Motor neuron (in vitro differentiated cells): Measurements from ENCODE around the gene P4HA1. TPM values are rescaled to one million over a fixed set of nuclear protein-coding genes. Genes with fewer than 3 reads are reported as not detected.
"Not testable (repeated sequence)": the region's sequence is repeated elsewhere in the genome, so short reads cannot be mapped to it uniquely, and the experiment has no call there.

Experiments
- ATAC-seq, 8 experiments: fragments of 200-7000 bp; cut with Tn5 transposase; replicated peaks in 6 of 8; 2 replicates each; pipeline ENCODE4 v1.8.0; 2021; ENCODE audit warnings: mild to moderate bottlenecking in 8 of 8, moderate library complexity in 8 of 8
- H3K27ac ChIP-seq, 2 donors: fragments of 250-450 bp; sonication (Bioruptor Pico); 2 replicates each; pipeline ENCODE4 v1.9.0; 2021; ENCODE audit warnings: antibody characterized with exemption in 2 of 2, mild to moderate bottlenecking in 2 of 2, moderate library complexity in 1 of 2
- H3K4me1 ChIP-seq, 2 donors: fragments of 250-450 bp; sonication (Bioruptor Pico); replicated peaks in 1 of 2; 2 replicates each; pipeline ENCODE4 v1.6.1; 2021; ENCODE audit warnings: antibody characterized with exemption in 2 of 2, mild to moderate bottlenecking in 2 of 2, moderate library complexity in 1 of 2
- H3K4me3 ChIP-seq, 5 donors: fragments of 250-450 bp; sonication (Bioruptor Pico); 2 replicates each; pipeline ENCODE4 v1.9.0; 2021; ENCODE audit warnings: antibody characterized with exemption in 5 of 5, mild to moderate bottlenecking in 5 of 5, moderate library complexity in 4 of 5
- WGBS, 10 experiments: fragments of 450-650 bp; shearing (Covaris generic); methylation state at CpG; one replicate each; pipeline ENCODE4 v1.0.0; 2022; 5-methylcytosine and 5-hydroxymethylcytosine counted together
- in situ Hi-C, 9 experiments: fragments of 400-800 bp; cut with MboI; loops; one replicate each; pipeline ENCODE4 v1.15.0; 2021; ENCODE audit warnings: low sequenced_read_pairs in 9 of 9, low pct_unique_long_range_greater_than_20kb in 2 of 9; ENCODE audit not compliant: unreplicated experiment in 9 of 9
- total RNA-seq, 8 experiments: library from RNA; unstranded; fragments of 300-600 nt; gene quantifications; 2 replicates each; pipeline versions ENCODE4 v1.2.3 to v1.2.4, GENCODE V29; 2022

The P4HA1 gene
- total RNA-seq, 8 experiments from 2014 or later: 12.8 to 163 (median 82.2) TPM

GRCh38 chr10:73113551-73113950 lies 16.9 kb upstream of the P4HA1 start:
- 0 to 100% (median 80%) methylated on average over 1 of the region's 1 CpG; no CpG with 5 or more reads in 3 of the 10 experiments for WGBS, 10 experiments
- Histone ChIP-seq H3K27ac (no peak overlapping the region), H3K4me1 (no peaks in the 10 kb centered on the region), H3K4me3 (no peak overlapping the region)
- in situ Hi-C loops: no loop called here
- no peak for ATAC-seq

DNA sequence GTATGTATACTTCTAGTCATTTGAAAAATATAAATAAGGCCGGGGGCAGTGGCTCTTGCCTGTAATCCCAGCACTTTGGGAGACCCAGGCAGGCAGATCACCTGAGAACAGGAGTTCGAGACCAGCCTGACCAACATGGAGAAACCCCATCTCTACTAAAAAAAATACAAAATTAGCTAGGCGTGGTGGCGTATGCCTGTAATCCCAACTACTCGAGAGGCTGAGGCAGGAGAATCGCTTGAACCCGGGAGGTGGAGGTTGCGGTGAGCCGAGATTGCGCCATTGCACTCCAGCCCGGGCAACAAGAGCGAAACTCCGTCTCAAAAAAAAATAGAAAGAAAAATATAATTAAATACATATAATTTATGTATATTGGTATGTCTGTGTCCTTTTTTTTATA lies 15.4 kb upstream of the P4HA1 start:
- H3K4me1 ChIP-seq, in situ Hi-C loops, H3K4me3 ChIP-seq, ATAC-seq, H3K27ac ChIP-seq: not testable (repeated sequence)
- WGBS, 10 experiments: 89 to 100% (median 99%) methylated on average over 1 to 12 of the region's 13 CpGs; no CpG with 5 or more reads in 1 of the 10 experiments

DNA sequence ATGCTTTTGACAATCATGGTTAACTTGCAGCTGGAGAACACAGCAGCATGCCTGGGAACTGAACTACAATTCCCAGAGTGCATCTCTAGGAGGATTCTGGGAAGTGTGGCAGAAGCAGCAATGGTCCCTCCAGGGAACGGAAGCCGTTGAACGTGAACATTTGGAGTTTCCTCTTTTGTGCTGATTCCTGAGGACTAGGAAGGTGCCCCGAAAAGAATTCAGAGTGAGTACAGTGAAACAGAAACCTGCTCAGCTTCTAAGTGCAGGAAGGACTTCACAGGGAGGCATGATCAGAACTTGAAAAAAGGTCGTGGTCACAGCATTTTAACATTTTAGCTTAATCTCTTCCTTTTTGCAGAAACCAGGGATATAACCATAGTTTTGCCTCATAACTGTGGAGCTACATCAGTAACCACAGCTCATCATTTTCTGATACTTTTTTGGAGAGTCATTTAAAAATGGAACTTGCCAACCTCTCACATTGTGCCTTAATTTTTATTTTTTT lies 13.7 kb upstream of the P4HA1 start, which contains the start of gene NUDT13:
Gene NUDT13, plus strand, starts transcription at position 111 of the 505 bp plus-strand sequence. CDS start 3,911 bp downstream, outside the sequence.
- in situ Hi-C loops: no loop called here
- Histone ChIP-seq H3K27ac (no peak within 1 kb of the TSS), H3K4me3 (peak within 1 kb of the TSS in 1 of 5 donors; percentile 32)

DNA sequence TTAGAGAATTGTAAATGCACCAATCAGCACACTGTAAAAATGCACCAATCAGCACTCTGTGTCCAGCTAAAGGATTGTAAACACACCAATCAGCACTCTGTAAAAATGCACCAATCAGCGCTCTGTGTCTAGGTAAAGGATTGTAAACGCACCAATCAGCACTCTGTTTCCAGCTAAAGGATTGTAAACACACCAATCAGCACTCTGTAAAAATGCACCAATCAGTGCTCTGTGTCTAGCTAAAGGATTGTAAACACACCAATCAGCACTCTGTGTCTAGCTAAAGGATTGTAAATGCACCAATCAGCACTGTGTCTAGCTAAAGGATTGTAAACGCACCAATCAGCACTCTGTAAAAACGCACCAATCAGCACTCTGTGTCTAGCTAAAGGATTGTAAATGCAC lies 12.6 kb upstream of the P4HA1 start:
- in situ Hi-C loops, ATAC-seq: not testable (repeated sequence)

More for the DNA sequence above, 13.7 kb upstream of the P4HA1 start, which contains the start of gene NUDT13:
- 0 to 80% (median 25%) methylated on average over 1 to 5 of the region's 5 CpGs for WGBS, 10 experiments
- peak in 5 of 8 experiments; percentile 79 to 95 (median 95) for ATAC-seq
- H3K4me1 ChIP-seq: no peaks in the 10 kb centered on the region

DNA sequence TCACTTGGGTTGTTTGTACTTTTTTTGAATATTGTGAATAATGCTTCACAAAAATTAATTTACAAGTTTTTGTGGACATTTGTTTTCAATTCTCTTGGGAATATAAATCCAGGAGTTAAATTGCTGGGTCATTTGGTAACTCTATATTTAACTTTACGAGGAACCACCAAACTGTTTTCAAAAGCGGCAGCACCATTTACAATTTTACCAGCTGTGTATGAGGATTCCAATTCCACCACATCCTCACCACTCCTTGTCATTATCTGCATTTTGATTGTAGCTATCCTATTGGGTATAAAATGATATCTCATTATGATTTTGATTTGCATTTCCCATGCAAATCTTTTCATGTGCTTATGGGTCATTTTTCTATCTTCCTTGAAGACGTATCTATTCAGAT lies 9.6 kb upstream of the P4HA1 start:
- in situ Hi-C loops: no loop called here
- Histone ChIP-seq H3K4me1 (no peaks in the 10 kb centered on the region), H3K4me3 (no peak overlapping the region), H3K27ac (no peak overlapping the region)
- ATAC-seq: peak in 1 of 8 experiments; percentile 7
- WGBS, 10 experiments: 3 to 100% (median 91%) methylated on average over 1 to 3 of the region's 3 CpGs

More for the DNA sequence above, 12.6 kb upstream of the P4HA1 start:
- H3K4me3 ChIP-seq, H3K4me1 ChIP-seq, H3K27ac ChIP-seq: not testable (repeated sequence)
- WGBS, 10 experiments: 92 to 100% (median 100%) methylated on average over 1 to 4 of the region's 4 CpGs; no CpG with 5 or more reads in 4 of the 10 experiments

DNA sequence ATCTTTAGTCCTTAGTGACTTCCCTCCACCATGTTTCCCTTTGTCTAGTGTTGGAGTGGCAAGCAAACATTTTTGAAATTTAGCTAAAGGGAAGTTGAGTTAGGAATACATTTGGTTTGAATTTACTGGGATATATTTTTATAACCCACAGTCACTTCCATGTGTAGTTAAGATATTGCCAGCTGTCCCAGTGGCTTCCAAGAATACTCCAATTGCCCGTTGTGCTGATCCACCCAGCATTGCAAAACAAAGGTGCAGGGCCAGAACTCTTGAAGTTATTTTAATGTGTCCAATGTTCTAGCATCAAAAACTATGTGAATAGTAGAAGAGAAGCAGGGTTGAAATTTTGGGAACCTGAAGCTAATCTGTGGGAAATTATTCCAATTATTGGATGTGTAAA lies 2.5 kb upstream of the P4HA1 start:
- WGBS, 10 experiments: 0 to 100% (median 69%) methylated on average over 1 of the region's 1 CpG; no CpG with 5 or more reads in 2 of the 10 experiments
- H3K4me3 ChIP-seq: no peak overlapping the region
- H3K4me1 ChIP-seq: peaks cover 3 to 10% of the 10 kb centered on the region in 2 donors
- in situ Hi-C loops: no loop called here
- H3K27ac ChIP-seq: no peak overlapping the region
- no peak for ATAC-seq

DNA sequence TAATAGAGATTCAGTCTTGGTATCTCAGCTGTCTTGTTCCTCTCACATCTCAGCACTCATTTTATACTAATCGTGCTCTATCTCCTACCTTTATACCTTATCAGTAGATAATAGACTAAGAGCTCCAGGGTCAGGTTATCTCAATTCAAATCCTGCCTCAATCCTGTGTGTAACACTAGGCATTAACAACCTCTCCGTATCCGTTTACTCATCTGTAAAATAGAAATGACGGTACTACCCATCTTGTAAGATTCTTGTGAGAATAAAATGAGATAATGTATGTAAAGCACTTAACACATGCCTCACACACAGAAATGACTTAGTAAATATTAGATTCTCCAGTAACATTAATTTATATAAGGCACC lies 622 bp upstream of the P4HA1 start:
- 14 to 75% (median 51%) methylated on average over 1 to 4 of the region's 4 CpGs; no CpG with 5 or more reads in 2 of the 10 experiments for whole genome bisulfite sequencing, 10 experiments
- in situ Hi-C loops: no loop called here
- Histone ChIP-seq H3K4me3 (peak overlapping the region; percentile 2 to 76 (median 59)), H3K27ac (peak overlapping the region; percentile 68 to 72), H3K4me1 (peaks cover 6 to 18% of the 10 kb centered on the region in 2 donors)
- ATAC-seq: peak in 4 of 8 experiments; percentile 0 to 2 (median 1)

GRCh38 chr10:73096041-73096448 lies 621 bp downstream of the P4HA1 start:
- peak; percentile 2 to 48 (median 10) for ATAC-seq
- H3K27ac ChIP-seq: peak overlapping the region; percentile 65 to 71
- H3K4me1 ChIP-seq: peaks cover 6 to 18% of the 10 kb centered on the region in 2 donors
- 0 to 1% (median 0%) methylated on average over 2 to 25 of the region's 29 CpGs; no CpG with 5 or more reads in 4 of the 10 experiments for WGBS, 10 experiments
- peak overlapping the region; percentile 55 to 76 (median 62) for H3K4me3 ChIP-seq
- in situ Hi-C loops: no loop called here

DNA sequence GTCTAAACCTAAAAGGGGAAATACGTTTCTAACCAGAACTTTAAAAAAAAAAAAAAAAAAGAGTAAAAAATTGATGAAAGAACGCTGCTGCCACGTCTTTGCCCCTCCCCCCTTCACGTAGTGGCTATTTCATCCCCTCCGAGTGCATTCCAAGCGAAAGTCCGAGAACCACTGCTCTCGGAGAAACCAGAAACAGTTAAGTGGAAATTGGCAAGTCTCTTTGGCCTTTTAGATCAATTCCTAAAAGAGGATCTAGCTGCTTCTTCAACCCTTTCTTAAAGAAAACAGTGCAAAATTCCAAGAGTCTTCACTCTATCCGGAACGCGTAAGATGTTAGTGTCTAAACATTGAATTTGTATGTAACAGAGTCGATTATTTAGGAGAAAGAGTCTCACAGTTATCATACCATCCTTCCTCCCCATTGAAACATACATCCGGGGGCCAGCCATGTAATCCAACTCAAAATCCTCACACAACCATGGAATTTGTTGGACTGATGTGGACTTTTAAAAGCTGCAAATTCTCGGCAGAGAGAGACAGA lies 1.1 kb downstream of the P4HA1 start:
- Histone ChIP-seq H3K27ac (peak overlapping the region; percentile 65 to 71), H3K4me3 (peak overlapping the region; percentile 55 to 76 (median 62)), H3K4me1 (peaks cover 6 to 18% of the 10 kb centered on the region in 2 donors)
- in situ Hi-C loops: no loop called here
- peak in 2 of 8 experiments; percentile 0 to 1 for ATAC-seq
- 0 to 3% (median 0%) methylated on average over 1 to 14 of the region's 14 CpGs for WGBS, 10 experiments

DNA sequence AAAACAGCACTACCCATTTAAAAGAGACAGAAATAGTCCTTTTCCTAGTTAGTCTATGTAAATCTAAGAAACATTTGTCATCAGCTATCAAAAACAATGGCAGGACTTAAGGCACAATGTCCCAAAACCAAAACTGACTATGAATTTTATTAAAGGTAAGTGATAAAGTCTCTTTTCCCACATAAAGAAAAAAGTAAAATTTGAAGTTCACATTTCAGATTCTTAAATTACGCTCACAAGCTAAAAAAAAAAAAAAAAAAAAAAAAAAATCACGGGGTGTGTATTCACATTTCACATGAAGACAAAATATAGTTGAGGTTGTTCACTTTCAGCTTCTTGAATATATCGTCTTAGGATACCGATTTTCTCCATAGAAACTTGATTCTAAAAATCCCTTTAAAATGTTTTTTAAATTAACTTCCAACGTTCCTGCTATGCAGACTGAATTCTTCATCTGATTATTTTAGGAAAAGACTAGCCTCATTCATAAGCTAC lies 1.6 kb downstream of the P4HA1 start:
- Histone ChIP-seq H3K4me3 (peak overlapping the region; percentile 55 to 76 (median 62)), H3K27ac (peak overlapping the region; percentile 65 to 71), H3K4me1 (peaks cover 6 to 18% of the 10 kb centered on the region in 2 donors)
- ATAC-seq: no peak
- 0 to 7% (median 0%) methylated on average over 1 to 5 of the region's 5 CpGs for WGBS, 10 experiments
- in situ Hi-C loops: no loop called here

- H3K4me3 ChIP-seq: peak overlapping the region; percentile 55 to 76 (median 62)
- ATAC-seq: no peak
- H3K4me1 ChIP-seq: peaks cover 10 to 18% of the 10 kb centered on the region in 2 donors
- in situ Hi-C loops: no loop called here
- no peak overlapping the region for H3K27ac ChIP-seq
- WGBS, 10 experiments: 0 to 67% (median 16%) methylated on average over 1 to 2 of the region's 2 CpGs; no CpG with 5 or more reads in 2 of the 10 experiments
Measured at GRCh38 chr10:73093922-73094850, 2.5 kb downstream of the P4HA1 start.

GRCh38 chr10:73092830-73093229 lies 3.8 kb downstream of the P4HA1 start:
- in situ Hi-C loops: no loop called here
- Histone ChIP-seq H3K4me3 (no peak overlapping the region), H3K4me1 (peaks cover 10 to 16% of the 10 kb centered on the region in 2 donors), H3K27ac (no peak overlapping the region)
- no peak for ATAC-seq
- WGBS, 10 experiments: 89 to 100% (median 100%) methylated on average over 1 to 3 of the region's 3 CpGs; no CpG with 5 or more reads in 3 of the 10 experiments

- Histone ChIP-seq H3K4me3 (no peak overlapping the region), H3K27ac (no peak overlapping the region), H3K4me1 (peaks cover 2 to 6% of the 10 kb centered on the region in 2 donors)
- ATAC-seq: no peak
- in situ Hi-C loops: no loop called here
Measured at GRCh38 chr10:73088304-73088703, 8.4 kb downstream of the P4HA1 start.
